Adrenal gland (tissue), 12 donors: Measurements from ENCODE around the gene STAB2. TPM values are rescaled to one million over a fixed set of nuclear protein-coding genes. Genes with fewer than 3 reads are reported as not detected.

Experiments
- DNase-seq, 7 donors: peaks; one replicate each; pipeline ENCODE4 v3.0.0-alpha.2; 2019 to 2020
- H3K27ac ChIP-seq, 5 donors: fragments of 200-600 bp; sonication (generic) in 4 of 5; 1 replicate in 3 of 5; 2 replicates in 2 of 5; pipeline versions ENCODE4 v1.5.1 to v1.8.0; 2016 to 2020; ENCODE audit warnings: mild to moderate bottlenecking in 1 of 5
- H3K27me3 ChIP-seq: fragments of 200-600 bp; 2 replicates; pipeline ENCODE4 v1.8.0; 2021
- H3K36me3 ChIP-seq, 2 donors: fragments of 200-600 bp; replicated peaks in 1 of 2; 1 replicate in 1 of 2; 2 replicates in 1 of 2; pipeline versions ENCODE4 v1.5.1 to v1.8.0; 2018 to 2022
- H3K4me1 ChIP-seq, 2 donors: fragments of 200-600 bp; replicated peaks in 1 of 2; 1 replicate in 1 of 2; 2 replicates in 1 of 2; pipeline versions ENCODE4 v1.5.1 to v1.8.0; 2018 to 2021
- H3K4me3 ChIP-seq, 4 donors: fragments of 200-600 bp; sonication (generic) in 3 of 4; one replicate each; pipeline ENCODE4 v1.5.1; 2016 to 2018
- H3K9me3 ChIP-seq, 3 donors: fragments of 200-600 bp; sonication (generic) in 1 of 3; replicated peaks in 1 of 3; 1 replicate in 2 of 3; 2 replicates in 1 of 3; pipeline versions ENCODE4 v1.5.1 to v1.8.0; 2016 to 2021
- POLR2A ChIP-seq, 2 donors: fragments of 450-650 bp; IDR thresholded peaks; one replicate each; pipeline ENCODE4 v1.6.1; 2017; ENCODE audit warnings: antibody characterized with exemption in 2 of 2, mild to moderate bottlenecking in 2 of 2, moderate library complexity in 1 of 2
- WGBS, 4 donors: extraction: QIAGEN DNeasy Blood & Tissue Kit in 2 of 4; methylation state at CpG; one replicate each; pipeline versions ENCODE4 v1.1.5 to v1.1.7; 2013 to 2017; 5-methylcytosine and 5-hydroxymethylcytosine counted together
- intact Hi-C, 2 donors: fragments of 100-400 bp; cut with DNase I; formaldehyde crosslinking; loops; one replicate each; pipeline versions ENCODE4 v1.14.1 to v1.15.0; 2022 to 2023
- polyA plus RNA-seq, 3 donors: library from polyadenylated mRNA; stranded (reverse); fragments of 200-250 nt in 2 of 3; fragments of 350-450 nt in 1 of 3; fragmentation: Illumina TruSeq in 1 of 3; extraction: RNeasy Lipid Tissue Mini Kit (QIAGEN cat#74804) in 1 of 3; gene quantifications; one replicate each; pipeline ENCODE4 v1.2.3, GENCODE V29; 2013 to 2014
- total RNA-seq, 9 donors: library from RNA; depleted of rRNA in 4 of 9; stranded (reverse); fragments of >200 nt in 4 of 9; fragments of 120-200 nt in 1 of 9; fragmentation: NEBNext Ultra II Directional in 1 of 9; extraction: Animal tissue kit (Norgen Biotek cat#: 25700) in 1 of 9; gene quantifications; one replicate each; pipeline versions ENCODE4 v1.1.0 to v1.2.4, GENCODE V29; 2013 to 2023
- TF ChIP-seq, protein P1 (sequence below), 6 experiments: fragments of 450-650 bp in 4 of 6; fragments of 200-600 bp in 2 of 6; sonication (generic) in 1 of 6; IDR thresholded peaks; 1 replicate in 5 of 6; 2 replicates in 1 of 6; pipeline versions ENCODE4 v1.5.1 to v1.8.0; 2016 to 2021; ENCODE audit warnings: antibody characterized with exemption in 6 of 6, mild to moderate bottlenecking in 2 of 6, moderate library complexity in 1 of 6
- donor health status: healthy with polysubstance abuse.
- donor health status: Bipolar disorder and iron deficiency.
- donor health status: DM: yes; HTN: yes; CAD: no.
- donor health status: DM: no; HTN: no; CAD: no.
- donor health status: DM: no; HTN: no; CAD: no.
- donor health status: DM: yes; HTN: yes; CAD: no.

The STAB2 gene
- total and polyA plus RNA-seq, 12 donors: 0.02 to 2.1 (median 0.27) TPM; not detected in 1

DNA sequence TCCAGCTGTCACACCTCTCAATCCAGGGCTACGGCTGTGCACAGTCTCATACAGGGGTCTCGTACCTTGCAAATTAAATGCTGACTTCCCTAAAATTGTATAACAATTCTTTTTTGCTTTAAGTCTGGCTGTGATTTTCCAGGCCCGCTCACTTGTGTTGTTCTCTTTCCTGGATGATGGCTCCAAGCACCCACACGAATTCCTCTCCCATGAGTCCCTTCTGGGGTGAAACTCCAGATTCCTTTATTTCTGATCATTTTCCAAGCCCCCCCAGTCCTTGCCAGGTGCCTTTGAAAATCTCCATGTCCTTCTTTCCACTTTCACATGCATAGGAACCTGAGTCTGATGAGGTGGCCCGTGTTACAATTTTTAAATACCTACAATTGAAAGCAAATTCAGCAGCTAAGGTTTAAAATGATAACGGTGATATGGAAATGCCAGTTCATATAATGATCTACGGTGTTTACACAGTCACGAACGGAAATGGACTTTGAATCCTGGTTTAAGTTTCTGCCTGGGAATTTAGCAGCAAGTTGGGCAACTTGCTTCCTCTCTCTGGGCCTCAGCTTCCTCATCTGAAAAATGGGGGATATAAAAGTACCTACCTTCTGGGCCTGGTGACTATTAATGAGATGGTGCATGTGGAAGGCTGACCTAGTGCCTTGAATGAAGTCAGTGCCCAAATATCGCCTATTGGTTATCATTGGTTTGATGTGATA lies 85.5 kb downstream of the STAB2 start:
- WGBS, 4 donors: 85 to 91% (median 88%) methylated on average over 10 of the region's 10 CpGs
- no peak overlapping the region for H3K4me3 ChIP-seq
- no peaks in the 10 kb centered on the region for H3K4me1 ChIP-seq
- no peaks in the 10 kb centered on the region for H3K36me3 ChIP-seq
- TF ChIP-seq POLR2A (IDR thresholded peaks at IDR 0.05): no peak
- TF ChIP-seq, protein P1, sequence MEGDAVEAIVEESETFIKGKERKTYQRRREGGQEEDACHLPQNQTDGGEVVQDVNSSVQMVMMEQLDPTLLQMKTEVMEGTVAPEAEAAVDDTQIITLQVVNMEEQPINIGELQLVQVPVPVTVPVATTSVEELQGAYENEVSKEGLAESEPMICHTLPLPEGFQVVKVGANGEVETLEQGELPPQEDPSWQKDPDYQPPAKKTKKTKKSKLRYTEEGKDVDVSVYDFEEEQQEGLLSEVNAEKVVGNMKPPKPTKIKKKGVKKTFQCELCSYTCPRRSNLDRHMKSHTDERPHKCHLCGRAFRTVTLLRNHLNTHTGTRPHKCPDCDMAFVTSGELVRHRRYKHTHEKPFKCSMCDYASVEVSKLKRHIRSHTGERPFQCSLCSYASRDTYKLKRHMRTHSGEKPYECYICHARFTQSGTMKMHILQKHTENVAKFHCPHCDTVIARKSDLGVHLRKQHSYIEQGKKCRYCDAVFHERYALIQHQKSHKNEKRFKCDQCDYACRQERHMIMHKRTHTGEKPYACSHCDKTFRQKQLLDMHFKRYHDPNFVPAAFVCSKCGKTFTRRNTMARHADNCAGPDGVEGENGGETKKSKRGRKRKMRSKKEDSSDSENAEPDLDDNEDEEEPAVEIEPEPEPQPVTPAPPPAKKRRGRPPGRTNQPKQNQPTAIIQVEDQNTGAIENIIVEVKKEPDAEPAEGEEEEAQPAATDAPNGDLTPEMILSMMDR (IDR thresholded peaks at IDR 0.05): no peak
- intact Hi-C loops: no loop called here
- H3K9me3 ChIP-seq: no peaks in the 10 kb centered on the region
- no peaks in the 10 kb centered on the region for H3K27me3 ChIP-seq
- DNase-seq: no peak
- no peak overlapping the region for H3K27ac ChIP-seq

DNA sequence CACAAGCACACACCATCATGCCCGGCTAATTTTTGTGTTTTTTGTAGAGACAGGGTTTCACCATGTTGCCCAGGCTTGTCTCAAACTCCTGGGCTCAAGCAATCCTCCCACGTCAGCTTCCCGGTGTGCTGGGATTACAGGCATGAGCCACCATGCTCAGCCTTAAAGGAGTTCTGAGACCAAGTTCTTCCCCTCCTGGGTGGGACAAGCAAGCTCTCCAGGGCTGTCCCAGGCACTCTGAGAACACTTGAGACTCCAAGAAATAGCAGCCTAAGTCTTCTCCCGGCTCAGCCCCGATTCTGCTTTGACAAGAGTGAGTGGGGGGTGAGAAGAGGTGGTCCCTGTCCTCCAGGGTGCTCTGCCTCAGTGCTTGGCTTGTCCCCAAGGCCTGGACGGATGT lies 86.4 kb downstream of the STAB2 start:
- intact Hi-C loops: no loop called here
- no peaks in the 10 kb centered on the region for H3K9me3 ChIP-seq
- H3K27ac ChIP-seq: no peak overlapping the region
- no peaks in the 10 kb centered on the region for H3K4me1 ChIP-seq
- H3K36me3 ChIP-seq: no peaks in the 10 kb centered on the region
- DNase-seq: no peak
- H3K27me3 ChIP-seq: no peaks in the 10 kb centered on the region
- H3K4me3 ChIP-seq: no peak overlapping the region
- WGBS, 4 donors: 87 to 95% (median 91%) methylated on average over 4 to 6 of the region's 6 CpGs
- no peak for TF ChIP-seq POLR2A (IDR thresholded peaks at IDR 0.05)
- TF ChIP-seq, protein P1 (IDR thresholded peaks at IDR 0.05): no peak

DNA sequence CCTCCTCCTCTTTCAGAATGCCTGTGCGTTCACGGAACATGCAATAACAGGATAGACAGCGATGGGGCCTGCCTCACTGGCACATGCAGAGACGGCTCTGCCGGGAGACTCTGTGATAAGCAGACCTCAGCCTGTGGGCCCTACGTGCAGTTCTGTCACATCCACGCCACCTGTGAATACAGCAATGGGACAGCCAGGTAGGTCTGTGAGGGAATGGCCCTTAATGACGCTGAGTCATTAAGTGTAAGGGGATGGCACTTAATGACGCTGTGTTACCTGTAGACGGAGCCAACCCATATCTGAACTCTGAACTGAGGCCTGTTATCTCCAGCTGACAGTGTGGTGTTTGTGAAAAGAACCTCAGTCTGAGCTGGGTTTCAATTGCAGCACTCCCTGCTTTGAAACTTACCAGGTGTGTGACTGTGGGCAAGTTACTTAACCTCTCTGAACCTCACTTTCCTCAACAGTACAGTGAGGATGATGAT lies 86.9 kb downstream of the STAB2 start:
- Histone ChIP-seq H3K36me3 (no peaks in the 10 kb centered on the region), H3K4me1 (no peaks in the 10 kb centered on the region), H3K4me3 (no peak overlapping the region), H3K27me3 (no peaks in the 10 kb centered on the region), H3K27ac (no peak overlapping the region), H3K9me3 (no peaks in the 10 kb centered on the region)
- TF ChIP-seq, protein P1 (IDR thresholded peaks at IDR 0.05): no peak
- TF ChIP-seq POLR2A (IDR thresholded peaks at IDR 0.05): no peak
- 88 to 92% (median 91%) methylated on average over 8 to 10 of the region's 10 CpGs for WGBS, 4 donors
- DNase-seq: no peak
- intact Hi-C loops: no loop called here

DNA sequence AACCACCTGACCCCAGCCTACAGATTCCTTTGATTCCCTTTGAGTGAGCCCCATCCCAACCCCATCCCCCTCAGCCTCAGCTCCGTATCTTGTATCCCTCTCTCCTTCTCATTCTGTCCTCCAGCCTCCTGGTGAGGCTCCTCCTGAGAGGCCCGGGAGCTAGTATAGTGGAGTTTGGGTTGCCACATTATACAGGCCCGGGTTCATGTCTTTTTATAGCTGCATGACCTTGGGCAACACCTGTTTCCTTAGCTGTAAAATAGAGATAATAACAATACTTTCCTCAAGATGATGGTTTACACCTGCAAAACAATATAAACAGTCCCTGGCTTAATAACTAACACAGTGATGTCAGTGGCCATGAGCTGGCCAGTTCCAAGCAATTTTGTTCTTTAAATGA lies 89.8 kb downstream of the STAB2 start:
- no peak overlapping the region for H3K4me3 ChIP-seq
- no peak for TF ChIP-seq POLR2A (IDR thresholded peaks at IDR 0.05)
- TF ChIP-seq, protein P1 (IDR thresholded peaks at IDR 0.05): no peak
- H3K9me3 ChIP-seq: no peaks in the 10 kb centered on the region
- H3K27me3 ChIP-seq: no peaks in the 10 kb centered on the region
- no peak overlapping the region for H3K27ac ChIP-seq
- WGBS, 4 donors: 58 to 70% (median 68%) methylated on average over 3 of the region's 3 CpGs
- no peaks in the 10 kb centered on the region for H3K36me3 ChIP-seq
- no peak for DNase-seq
- intact Hi-C loops: no loop called here
- H3K4me1 ChIP-seq: no peaks in the 10 kb centered on the region
